Neural cell (in vitro differentiated cells): ENCODE data around the gene MGAT4D. TPM values are rescaled to one million over a fixed set of nuclear protein-coding genes. Genes with fewer than 3 reads are reported as not detected.

Source experiments
- H2AFZ ChIP-seq: fragments of 200-600, 300-800 bp; sonication (generic), shearing (Covaris generic); 2 replicates; pipeline ENCODE4 v1.6.0; 2014; ENCODE audit warnings: low read depth, mild to moderate bottlenecking, antibody characterized with exemption, low read length, moderate library complexity
- H3F3A ChIP-seq: fragments of 200-600 bp; shearing (Covaris generic); 2 replicates; pipeline ENCODE4 v1.6.1; 2016; ENCODE audit warnings: mild to moderate bottlenecking, moderate library complexity, mixed read lengths, antibody characterized with exemption, low read length; ENCODE audit not compliant: insufficient read depth, poor library complexity, severe bottlenecking
- H3K27ac ChIP-seq: fragments of 200-600, 300-800 bp; sonication (generic), shearing (Covaris generic); 2 replicates; pipeline ENCODE4 v1.5.1; 2014; ENCODE audit warnings: mild to moderate bottlenecking, low read length, moderate library complexity
- H3K27me3 ChIP-seq: fragments of 300-800, 200-600 bp; sonication (generic), shearing (Covaris generic); 2 replicates; pipeline ENCODE4 v1.6.0; 2014; ENCODE audit warnings: mild to moderate bottlenecking, low read depth, low read length, moderate library complexity; ENCODE audit not compliant: insufficient read depth
- H3K36me3 ChIP-seq: fragments of 300-800, 200-600 bp; sonication (generic), shearing (Covaris generic); 2 replicates; pipeline ENCODE4 v1.5.1; 2014; ENCODE audit warnings: mild to moderate bottlenecking, antibody characterized with exemption, low read length, moderate library complexity; ENCODE audit not compliant: insufficient read depth
- H3K4me2 ChIP-seq: fragments of 300-800, 200-600 bp; sonication (generic), shearing (Covaris generic); 2 replicates; pipeline ENCODE4 v1.6.0; 2014; ENCODE audit warnings: mild to moderate bottlenecking, low read length
- H3K4me3 ChIP-seq: fragments of 300-800, 200-600 bp; sonication (generic), shearing (Covaris generic); 2 replicates; pipeline ENCODE4 v1.5.1; 2014; ENCODE audit warnings: mild to moderate bottlenecking, low read length, moderate library complexity
- H3K79me2 ChIP-seq: fragments of 200-600 bp; shearing (Covaris generic); replicated peaks from 2 replicates; pipeline ENCODE4 v1.6.0; 2014; ENCODE audit warnings: mild to moderate bottlenecking, low read length, moderate library complexity; ENCODE audit not compliant: insufficient read depth
- H3K9ac ChIP-seq: fragments of 300-800, 200-600 bp; sonication (generic), shearing (Covaris generic); 2 replicates; pipeline ENCODE4 v1.6.1; 2016; ENCODE audit warnings: mild to moderate bottlenecking, low read length, mixed read lengths
- H3K9me2 ChIP-seq: fragments of 200-600 bp; shearing (Covaris generic); 2 replicates; pipeline ENCODE4 v1.6.1; 2016; ENCODE audit warnings: mild to moderate bottlenecking, low read length, mixed read lengths; ENCODE audit not compliant: insufficient read depth
- H3K9me3 ChIP-seq: fragments of 200-600, 300-800 bp; sonication (generic), shearing (Covaris generic); 2 replicates; pipeline ENCODE4 v1.6.1; 2016; ENCODE audit warnings: mild to moderate bottlenecking, mixed run types, low read length, moderate library complexity, mixed read lengths
- H4K20me1 ChIP-seq: fragments of 200-600 bp; shearing (Covaris generic); 2 replicates; pipeline ENCODE4 v1.6.1; 2016; ENCODE audit warnings: mild to moderate bottlenecking, mixed run types; ENCODE audit not compliant: insufficient read depth
- CTCF ChIP-seq: fragments of 450-650 bp; IDR thresholded peaks from 2 replicates; pipeline ENCODE4 v1.5.1; 2014; ENCODE audit warnings: antibody characterized with exemption, mild to moderate bottlenecking, moderate library complexity; ENCODE audit not compliant: poor library complexity, severe bottlenecking
- EP300 ChIP-seq: fragments of 450-650 bp; conservative IDR thresholded peaks from 2 replicates; pipeline ENCODE4 v1.6.1; 2014; ENCODE audit warnings: antibody characterized with exemption, mild to moderate bottlenecking, moderate library complexity; ENCODE audit not compliant: poor library complexity, severe bottlenecking
- EZH2 ChIP-seq: fragments of 200-600, 300-800 bp; shearing (Covaris generic), sonication (generic); IDR thresholded peaks from 2 replicates; pipeline ENCODE4 v1.6.1; 2014; ENCODE audit warnings: antibody characterized with exemption, low read length, borderline replicate concordance, mild to moderate bottlenecking; ENCODE audit not compliant: insufficient read depth, poor library complexity, severe bottlenecking
- MXI1 ChIP-seq: fragments of 450-650 bp; conservative IDR thresholded peaks from 2 replicates; pipeline ENCODE4 v1.6.1; 2014; ENCODE audit warnings: antibody characterized with exemption, mild to moderate bottlenecking; ENCODE audit not compliant: poor library complexity, severe bottlenecking
- POLR2AphosphoS5 ChIP-seq: IDR thresholded peaks from 2 replicates; pipeline ENCODE4 v1.6.1; 2012
- RAD21 ChIP-seq: fragments of 450-650 bp; conservative IDR thresholded peaks from 2 replicates; pipeline ENCODE4 v1.6.1; 2014; ENCODE audit warnings: antibody characterized with exemption, mild to moderate bottlenecking, moderate library complexity
- REST ChIP-seq: IDR thresholded peaks from 2 replicates; pipeline ENCODE4 v1.6.1; 2012; ENCODE audit warnings: borderline replicate concordance
- SMC3 ChIP-seq: fragments of 450-650 bp; conservative IDR thresholded peaks from 2 replicates; pipeline ENCODE4 v1.6.1; 2014; ENCODE audit warnings: antibody characterized with exemption, mild to moderate bottlenecking, moderate library complexity; ENCODE audit not compliant: poor library complexity
- TAF1 ChIP-seq: IDR thresholded peaks from 2 replicates; pipeline ENCODE4 v1.6.1; 2012; ENCODE audit warnings: low read depth
- polyA plus RNA-seq: library from polyadenylated mRNA; depleted of rRNA; stranded (reverse); fragments of >200 nt; gene quantifications from 2 replicates; pipeline ENCODE4 v1.2.3, GENCODE V29; 2014

The MGAT4D gene
- polyA plus RNA-seq, 1 donor from 2014 or later = 0.05 TPM

GRCh38 chr4:140529434-140529833 lies 31.3 kb upstream of the MGAT4D start:
- Histone ChIP-seq H3K4me2 (no peak overlapping the region), H2AFZ (no peak overlapping the region), H3K79me2 (peaks cover 12% of the 10 kb centered on the region), H3K36me3 (peaks cover 4% of the 10 kb centered on the region), H3K27me3 (no peaks in the 10 kb centered on the region), H3K9me2 (no peaks in the 10 kb centered on the region), H3K27ac (no peak overlapping the region), H4K20me1 (no peaks in the 10 kb centered on the region), H3K4me3 (no peak overlapping the region), H3K9ac (no peak overlapping the region), H3F3A (no peaks in the 10 kb centered on the region), H3K9me3 (no peaks in the 10 kb centered on the region)
- no peak for TF ChIP-seq MXI1
- TF ChIP-seq SMC3 = no peak
- TF ChIP-seq CTCF = no peak
- no peak for TF ChIP-seq REST
- no peak for TF ChIP-seq EP300
- no peak for TF ChIP-seq TAF1
- no peak for TF ChIP-seq POLR2AphosphoS5
- TF ChIP-seq EZH2 = no peak
- TF ChIP-seq RAD21 = no peak

DNA sequence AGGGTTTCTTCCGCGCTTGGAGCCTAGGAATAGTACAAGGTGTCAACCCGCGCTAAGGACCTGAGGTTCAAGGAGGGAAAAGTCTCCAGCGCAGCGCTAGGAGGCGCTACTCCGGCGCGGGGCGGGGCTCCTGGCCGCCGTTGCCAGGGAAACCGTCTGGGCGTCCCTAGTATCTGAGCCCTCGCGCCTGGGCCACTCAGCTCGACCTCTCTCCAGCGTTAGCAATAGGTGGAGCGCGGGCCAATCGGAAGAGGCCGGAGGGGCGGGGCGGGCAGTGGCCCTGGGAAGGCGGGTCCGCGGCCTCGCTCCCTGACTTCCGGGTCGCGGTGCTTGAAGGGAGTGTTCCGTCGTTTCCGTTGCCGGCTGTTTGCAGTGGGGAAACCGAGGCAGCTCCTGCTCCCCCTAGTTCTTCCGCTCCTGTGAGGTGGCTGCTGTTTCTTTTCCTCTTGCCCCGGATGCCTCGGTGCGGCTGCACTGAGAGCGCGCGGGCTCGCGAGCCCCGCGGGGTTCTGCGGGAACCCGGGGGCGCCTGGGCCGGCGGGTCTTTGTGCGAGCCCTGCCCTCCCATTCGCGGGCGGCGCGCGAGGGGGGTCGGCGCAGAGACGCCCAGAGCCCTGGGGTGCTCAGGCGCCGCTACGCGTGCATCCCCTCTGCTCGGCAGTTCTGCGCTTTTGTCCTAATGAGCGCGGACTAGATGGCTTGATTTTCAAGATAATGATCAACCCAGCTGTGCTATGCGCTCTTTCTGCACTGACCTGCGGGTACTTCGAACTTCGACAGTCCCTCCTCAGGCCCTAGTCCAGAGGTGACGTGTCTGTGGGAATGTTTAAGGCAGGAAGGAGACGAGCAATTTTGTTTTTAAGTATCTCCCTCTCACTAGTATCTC lies 26.0 kb upstream of the MGAT4D start, which contains the start of gene ELMOD2:
Gene ELMOD2 (plus strand): TSS at position 312 of the 886 bp plus-strand sequence. CDS start 1,261 bp downstream, outside the sequence.
- peaks cover 12% of the 10 kb centered on the region for H3K79me2 ChIP-seq
- H3K27ac ChIP-seq = peak within 1 kb of the TSS; percentile 77
- H3K36me3 ChIP-seq = no peaks in the 10 kb centered on the region
- H3K9me3 ChIP-seq = no peaks in the 10 kb centered on the region
- peak within 1 kb of the TSS; percentile 77 for H3K9ac ChIP-seq
- H2AFZ ChIP-seq = peak within 1 kb of the TSS; percentile 74
- no peaks in the 10 kb centered on the region for H3K9me2 ChIP-seq
- no peaks in the 10 kb centered on the region for H3F3A ChIP-seq
- peak within 1 kb of the TSS; percentile 80 for H3K4me2 ChIP-seq
- peak; percentile 59 for TF ChIP-seq EP300
- TF ChIP-seq CTCF = peak; percentile 99
- TF ChIP-seq POLR2AphosphoS5 = peak; percentile 89
- peak; percentile 83 for TF ChIP-seq SMC3
- peak; percentile 72 for TF ChIP-seq TAF1
- TF ChIP-seq RAD21 = peak; percentile 69
- TF ChIP-seq MXI1 = peak; percentile 78
- TF ChIP-seq REST = peak; percentile 79
- TF ChIP-seq EZH2 = no peak
- no peaks in the 10 kb centered on the region for H3K27me3 ChIP-seq
- no peaks in the 10 kb centered on the region for H4K20me1 ChIP-seq
- H3K4me3 ChIP-seq = peak within 1 kb of the TSS; percentile 73
